Gastroesophageal sphincter (tissue), 3 donors: ENCODE data around the gene FHIT.

ENCODE experiments used
- EP300 ChIP-seq: sonication (generic); formaldehyde crosslinking; IDR thresholded peaks from one replicate; pipeline ENCODE4 v1.6.1; 2017; ENCODE audit warnings: antibody characterized with exemption, mild to moderate bottlenecking
- POLR2A ChIP-seq, 2 donors: fragments of 450-650 bp; IDR thresholded peaks; one replicate each; pipeline ENCODE4 v1.6.1; 2017; ENCODE audit warnings: antibody characterized with exemption in 2 of 2, mild to moderate bottlenecking in 2 of 2, moderate library complexity in 1 of 2
- POLR2AphosphoS5 ChIP-seq: sonication (generic); formaldehyde crosslinking; IDR thresholded peaks from one replicate; pipeline ENCODE4 v1.6.1; 2017; ENCODE audit warnings: antibody characterized with exemption
- TF ChIP-seq, protein P1 (sequence below), 4 experiments: fragments of 200-600 bp in 2 of 4; fragments of 450-650 bp in 2 of 4; sonication (generic) in 1 of 4; IDR thresholded peaks; one replicate each; pipeline ENCODE4 v1.5.1; 2017 to 2019; ENCODE audit warnings: antibody characterized with exemption in 4 of 4, mild to moderate bottlenecking in 2 of 4, moderate library complexity in 2 of 4

GRCh38 chr3:60392501-60392900 lies 858.8 kb downstream of the FHIT start:
- TF ChIP-seq, protein P1, sequence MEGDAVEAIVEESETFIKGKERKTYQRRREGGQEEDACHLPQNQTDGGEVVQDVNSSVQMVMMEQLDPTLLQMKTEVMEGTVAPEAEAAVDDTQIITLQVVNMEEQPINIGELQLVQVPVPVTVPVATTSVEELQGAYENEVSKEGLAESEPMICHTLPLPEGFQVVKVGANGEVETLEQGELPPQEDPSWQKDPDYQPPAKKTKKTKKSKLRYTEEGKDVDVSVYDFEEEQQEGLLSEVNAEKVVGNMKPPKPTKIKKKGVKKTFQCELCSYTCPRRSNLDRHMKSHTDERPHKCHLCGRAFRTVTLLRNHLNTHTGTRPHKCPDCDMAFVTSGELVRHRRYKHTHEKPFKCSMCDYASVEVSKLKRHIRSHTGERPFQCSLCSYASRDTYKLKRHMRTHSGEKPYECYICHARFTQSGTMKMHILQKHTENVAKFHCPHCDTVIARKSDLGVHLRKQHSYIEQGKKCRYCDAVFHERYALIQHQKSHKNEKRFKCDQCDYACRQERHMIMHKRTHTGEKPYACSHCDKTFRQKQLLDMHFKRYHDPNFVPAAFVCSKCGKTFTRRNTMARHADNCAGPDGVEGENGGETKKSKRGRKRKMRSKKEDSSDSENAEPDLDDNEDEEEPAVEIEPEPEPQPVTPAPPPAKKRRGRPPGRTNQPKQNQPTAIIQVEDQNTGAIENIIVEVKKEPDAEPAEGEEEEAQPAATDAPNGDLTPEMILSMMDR (IDR thresholded peaks at IDR 0.05), result no peak
- no peak for TF ChIP-seq EP300
- no peak for TF ChIP-seq POLR2A (IDR thresholded peaks at IDR 0.05)
- TF ChIP-seq POLR2AphosphoS5, result no peak
